K562 treated with DMSO at 1 percent for 24 hours (cell line): ENCODE measurements around the gene HTN3. TPM values are rescaled to one million over a fixed set of nuclear protein-coding genes. Genes with fewer than 3 reads are reported as not detected.

ENCODE experiments used
- total RNA-seq: library from RNA; unstranded; fragments of 300-600 nt; gene quantifications from 2 replicates; pipeline ENCODE4 v1.2.3, GENCODE V29; 2022; ENCODE audit warnings: low read depth; ENCODE audit not compliant: insufficient read depth

The HTN3 gene
- total RNA-seq = not detected in 2 replicates

GRCh38 chr4:70028159-70028558 lies at the start of gene HTN3:
TSS of gene HTN3 (plus strand) at chr4:70028459. CDS start at chr4:70030741, 2,282 bp downstream.

DNA sequence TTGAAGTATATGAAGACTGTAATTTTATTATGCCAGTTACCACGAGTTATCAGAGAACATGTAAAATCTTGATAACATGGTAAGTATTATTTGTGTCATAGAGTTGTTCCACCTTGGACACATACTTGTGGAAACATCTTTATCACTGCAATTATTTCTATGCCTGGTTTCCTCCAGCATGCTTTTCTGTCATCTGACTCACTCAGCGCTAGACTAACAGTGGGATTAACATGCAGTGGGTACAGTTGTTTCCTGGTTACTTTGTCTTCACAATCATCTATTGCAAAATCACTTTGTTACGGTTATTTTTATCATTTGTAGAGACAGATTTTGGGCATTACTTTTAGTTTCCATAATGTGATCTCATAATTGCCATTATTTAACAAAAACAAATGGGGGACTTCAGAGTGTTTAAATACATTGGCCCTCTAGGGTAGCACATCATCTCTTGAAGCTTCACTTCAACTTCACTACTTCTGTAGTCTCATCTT lies 32.7 kb upstream of the HTN3 start, which contains the start of gene STATH:
Gene STATH, plus strand, starts transcription at position 441 of the 491 bp plus-strand sequence. CDS start 2,472 bp downstream, outside the sequence.

DNA sequence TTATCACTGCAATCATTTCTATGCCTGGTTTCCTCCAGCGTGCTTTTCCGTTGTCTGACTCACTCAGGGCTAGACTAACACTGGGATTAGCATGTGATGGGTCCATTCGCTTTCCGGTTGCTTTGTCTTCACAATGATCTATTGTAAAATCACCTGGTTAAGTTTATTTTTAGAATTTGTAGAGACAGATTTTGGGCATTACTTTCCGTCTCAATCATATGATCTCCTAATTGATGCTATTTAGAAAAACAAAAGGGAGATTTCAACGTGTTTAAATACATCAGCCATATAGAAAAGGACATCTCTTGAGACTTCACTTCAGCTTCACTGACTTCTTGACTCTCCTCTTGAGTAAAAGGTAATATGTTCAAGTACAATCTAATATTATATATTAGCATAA lies 21.9 kb downstream of the HTN3 start, which contains the start of gene HTN1:
Gene HTN1, plus strand, starts transcription at position 301 of the 400 bp plus-strand sequence. CDS start 2,639 bp downstream, outside the sequence.

Other genes with a start within 250 kb of the HTN3 start
- not detected in 2 replicates for gene SULT1E1, start 168.3 kb upstream of the HTN3 start, total RNA-seq
- gene CSN1S1, start 97.4 kb upstream of the HTN3 start, total RNA-seq = not detected in 2 replicates
- gene CSN2, start 62.7 kb upstream of the HTN3 start, total RNA-seq = not detected in 2 replicates
- not detected in 2 replicates for gene STATH, start 32.5 kb upstream of the HTN3 start, total RNA-seq
- not detected in 2 replicates for gene HTN1, start 22.0 kb downstream of the HTN3 start, total RNA-seq
- gene PRR27, start 125.8 kb downstream of the HTN3 start, total RNA-seq = not detected in 2 replicates
- not detected in 2 replicates for gene ODAM, start 167.3 kb downstream of the HTN3 start, total RNA-seq
- not detected in 2 replicates for gene FDCSP, start 197.7 kb downstream of the HTN3 start, total RNA-seq
- not detected in 2 replicates for gene CSN3, start 214.1 kb downstream of the HTN3 start, total RNA-seq